Peyer's patch (tissue), 4 donors: ENCODE results near the gene GREM1.

Source experiments
- CTCF ChIP-seq, 6 experiments: fragments of 450-650 bp in 4 of 6; fragments of 200-600 bp in 2 of 6; sonication (generic) in 1 of 6; IDR thresholded peaks; one replicate each; pipeline ENCODE4 v1.5.1; 2017 to 2019; ENCODE audit warnings: antibody characterized with exemption in 6 of 6, mild to moderate bottlenecking in 3 of 6, moderate library complexity in 1 of 6
- POLR2A ChIP-seq, 2 donors: fragments of 450-650 bp; IDR thresholded peaks; one replicate each; pipeline ENCODE4 v1.5.1; 2017; ENCODE audit warnings: antibody characterized with exemption in 2 of 2, mild to moderate bottlenecking in 2 of 2, moderate library complexity in 2 of 2

GRCh38 chr15:32675466-32675865 is 42.3 kb upstream of the GREM1 start:
- TF ChIP-seq CTCF (IDR thresholded peaks at IDR 0.05) (no peak), POLR2A (IDR thresholded peaks at IDR 0.05) (no peak)
